ENCODE data around the gene AMPH.

Gene AMPH

GRCh38 chr7:38438970-38439369 lies 192.2 kb downstream of the AMPH start:
- no peaks in the 10 kb centered on the region for H3K79me1 ChIP-seq (ENCODE audit: low read depth, low read length)
- H3K4ac ChIP-seq (ENCODE audit: low read length), result no peak overlapping the region
- no peak overlapping the region for H3K27ac ChIP-seq (replicated peaks; ENCODE audit: low read length)
- no peak overlapping the region for H4K8ac ChIP-seq (ENCODE audit: low read depth, low read length)
- H3K14ac ChIP-seq (ENCODE audit: low read length), result no peak overlapping the region
- DNase-seq (ENCODE audit: low spot score), result no peak
- peaks cover 0 to 5% of the 10 kb centered on the region in 2 donors for H3K9me3 ChIP-seq (replicated peaks in 1 of 2; ENCODE audit: control insufficient read depth in 2 of 2, insufficient read depth in 1 of 2, low read depth in 1 of 2, low read length in 2 of 2)
- no peaks in the 10 kb centered on the region for H3K27me3 ChIP-seq (ENCODE audit: control insufficient read depth in 3 of 3, insufficient read depth in 3 of 3, low read depth in 1 of 3, low read length in 3 of 3)
- H3K9ac ChIP-seq (ENCODE audit: low read depth, low read length, poor library complexity), result no peak overlapping the region
- no peaks in the 10 kb centered on the region for H3K4me1 ChIP-seq (ENCODE audit: control insufficient read depth in 2 of 2, insufficient read depth in 1 of 2, low read depth in 1 of 2, low read length in 2 of 2)
- no peak overlapping the region for H2AFZ ChIP-seq (ENCODE audit: low read length)
- no peak overlapping the region for H3K18ac ChIP-seq (ENCODE audit: low read length)
- no peak overlapping the region for H2BK120ac ChIP-seq (ENCODE audit: low read depth, low read length)
- no peak overlapping the region for H2BK12ac ChIP-seq (ENCODE audit: low read length)
- no peak overlapping the region for H2BK5ac ChIP-seq (ENCODE audit: low read length)
- no peak overlapping the region for H2BK15ac ChIP-seq (ENCODE audit: low read length)
- H3K36me3 ChIP-seq (replicated peaks in 1 of 2; ENCODE audit: control insufficient read depth in 2 of 2, insufficient read depth in 2 of 2, low read length in 2 of 2), result peaks cover 3 to 9% of the 10 kb centered on the region in 2 donors
- H3K4me2 ChIP-seq (ENCODE audit: insufficient read depth, low read length, poor library complexity, severe bottlenecking), result no peak overlapping the region
- H3K23ac ChIP-seq (ENCODE audit: low read depth, low read length, poor library complexity), result no peak overlapping the region
- H3K4me3 ChIP-seq (ENCODE audit: low read length in 2 of 2), result no peak overlapping the region
- no peak overlapping the region for H2AK5ac ChIP-seq (ENCODE audit: low read depth, low read length)
- no peak overlapping the region for H4K91ac ChIP-seq (ENCODE audit: low read depth, low read length, poor library complexity)

- H3K27me3 ChIP-seq (ENCODE audit: control insufficient read depth in 3 of 3, insufficient read depth in 3 of 3, low read depth in 1 of 3, low read length in 3 of 3), result no peaks in the 10 kb centered on the region
- no peak overlapping the region for H3K4me2 ChIP-seq (ENCODE audit: insufficient read depth, low read length, poor library complexity, severe bottlenecking)
- H3K4me3 ChIP-seq (ENCODE audit: low read length in 2 of 2), result no peak overlapping the region
- H2BK15ac ChIP-seq (ENCODE audit: low read length), result no peak overlapping the region
- no peak for DNase-seq (ENCODE audit: low spot score)
- no peaks in the 10 kb centered on the region for H3K79me1 ChIP-seq (ENCODE audit: low read depth, low read length)
- H2AFZ ChIP-seq (ENCODE audit: low read length), result no peak overlapping the region
- no peaks in the 10 kb centered on the region for H3K9me3 ChIP-seq (replicated peaks in 1 of 2; ENCODE audit: control insufficient read depth in 2 of 2, insufficient read depth in 1 of 2, low read depth in 1 of 2, low read length in 2 of 2)
- H3K9ac ChIP-seq (ENCODE audit: low read depth, low read length, poor library complexity), result no peak overlapping the region
- WGBS, 2 donors (ENCODE audit: extremely low coverage in 2 of 2, insufficient read length in 2 of 2, insufficient replicate concordance in 1 of 2), result no CpG with 5 or more reads among the region's 3 CpGs
- no peak overlapping the region for H2AK5ac ChIP-seq (ENCODE audit: low read depth, low read length)
- no peaks in the 10 kb centered on the region for H3K4me1 ChIP-seq (ENCODE audit: control insufficient read depth in 2 of 2, insufficient read depth in 1 of 2, low read depth in 1 of 2, low read length in 2 of 2)
- H2BK5ac ChIP-seq (ENCODE audit: low read length), result no peak overlapping the region
- H3K4ac ChIP-seq (ENCODE audit: low read length), result no peak overlapping the region
- H3K36me3 ChIP-seq (replicated peaks in 1 of 2; ENCODE audit: control insufficient read depth in 2 of 2, insufficient read depth in 2 of 2, low read length in 2 of 2), result peaks cover 4 to 17% of the 10 kb centered on the region in 2 donors
- H3K23ac ChIP-seq (ENCODE audit: low read depth, low read length, poor library complexity), result no peak overlapping the region
- H4K91ac ChIP-seq (ENCODE audit: low read depth, low read length, poor library complexity), result no peak overlapping the region
- no peak overlapping the region for H3K27ac ChIP-seq (replicated peaks; ENCODE audit: low read length)
- H3K14ac ChIP-seq (ENCODE audit: low read length), result no peak overlapping the region
- H2BK120ac ChIP-seq (ENCODE audit: low read depth, low read length), result no peak overlapping the region
- no peak overlapping the region for H4K8ac ChIP-seq (ENCODE audit: low read depth, low read length)
- no peak overlapping the region for H3K18ac ChIP-seq (ENCODE audit: low read length)
- H2BK12ac ChIP-seq (ENCODE audit: low read length), result no peak overlapping the region
These were observed 198.5 kb downstream of the AMPH start for GRCh38 chr7:38432671-38433070.

- Histone ChIP-seq H3K27ac (replicated peaks; ENCODE audit: low read length) (no peak overlapping the region), H2BK5ac (ENCODE audit: low read length) (no peak overlapping the region), H3K79me1 (ENCODE audit: low read depth, low read length) (no peaks in the 10 kb centered on the region), H4K91ac (ENCODE audit: low read depth, low read length, poor library complexity) (no peak overlapping the region), H3K18ac (ENCODE audit: low read length) (no peak overlapping the region), H3K4me3 (ENCODE audit: low read length in 2 of 2) (no peak overlapping the region), H3K4me2 (ENCODE audit: insufficient read depth, low read length, poor library complexity, severe bottlenecking) (no peak overlapping the region), H3K4ac (ENCODE audit: low read length) (no peak overlapping the region), H3K4me1 (ENCODE audit: control insufficient read depth in 2 of 2, insufficient read depth in 1 of 2, low read depth in 1 of 2, low read length in 2 of 2) (no peaks in the 10 kb centered on the region), H2BK15ac (ENCODE audit: low read length) (no peak overlapping the region), H3K27me3 (ENCODE audit: control insufficient read depth in 3 of 3, insufficient read depth in 3 of 3, low read depth in 1 of 3, low read length in 3 of 3) (no peaks in the 10 kb centered on the region), H3K9me3 (replicated peaks in 1 of 2; ENCODE audit: control insufficient read depth in 2 of 2, insufficient read depth in 1 of 2, low read depth in 1 of 2, low read length in 2 of 2) (no peaks in the 10 kb centered on the region), H2AFZ (ENCODE audit: low read length) (no peak overlapping the region), H2BK120ac (ENCODE audit: low read depth, low read length) (no peak overlapping the region), H3K9ac (ENCODE audit: low read depth, low read length, poor library complexity) (no peak overlapping the region), H3K14ac (ENCODE audit: low read length) (no peak overlapping the region), H2BK12ac (ENCODE audit: low read length) (no peak overlapping the region), H2AK5ac (ENCODE audit: low read depth, low read length) (no peak overlapping the region), H3K23ac (ENCODE audit: low read depth, low read length, poor library complexity) (no peak overlapping the region), H4K8ac (ENCODE audit: low read depth, low read length) (no peak overlapping the region), H3K36me3 (replicated peaks in 1 of 2; ENCODE audit: control insufficient read depth in 2 of 2, insufficient read depth in 2 of 2, low read length in 2 of 2) (peaks cover 4 to 17% of the 10 kb centered on the region in 2 donors)
- WGBS, 2 donors (ENCODE audit: extremely low coverage in 2 of 2, insufficient read length in 2 of 2, insufficient replicate concordance in 1 of 2), result no CpG with 5 or more reads among the region's 1 CpG
- DNase-seq (ENCODE audit: low spot score), result no peak
These were observed 199.1 kb downstream of the AMPH start for GRCh38 chr7:38432080-38432479.

- Histone ChIP-seq H2AFZ (ENCODE audit: low read length) (no peak overlapping the region), H3K9ac (ENCODE audit: low read depth, low read length, poor library complexity) (no peak overlapping the region), H2AK5ac (ENCODE audit: low read depth, low read length) (no peak overlapping the region), H3K4ac (ENCODE audit: low read length) (no peak overlapping the region), H3K14ac (ENCODE audit: low read length) (peak overlapping the region; percentile 79), H2BK15ac (ENCODE audit: low read length) (no peak overlapping the region), H2BK120ac (ENCODE audit: low read depth, low read length) (no peak overlapping the region), H3K18ac (ENCODE audit: low read length) (no peak overlapping the region), H2BK5ac (ENCODE audit: low read length) (no peak overlapping the region), H3K4me1 (ENCODE audit: control insufficient read depth in 2 of 2, insufficient read depth in 1 of 2, low read depth in 1 of 2, low read length in 2 of 2) (no peaks in the 10 kb centered on the region), H3K27me3 (ENCODE audit: control insufficient read depth in 3 of 3, insufficient read depth in 3 of 3, low read depth in 1 of 3, low read length in 3 of 3) (no peaks in the 10 kb centered on the region), H3K27ac (replicated peaks; ENCODE audit: low read length) (no peak overlapping the region), H4K91ac (ENCODE audit: low read depth, low read length, poor library complexity) (no peak overlapping the region), H3K23ac (ENCODE audit: low read depth, low read length, poor library complexity) (peak overlapping the region; percentile 68), H3K36me3 (replicated peaks in 1 of 2; ENCODE audit: control insufficient read depth in 2 of 2, insufficient read depth in 2 of 2, low read length in 2 of 2) (peaks cover 4 to 9% of the 10 kb centered on the region in 2 donors), H3K4me2 (ENCODE audit: insufficient read depth, low read length, poor library complexity, severe bottlenecking) (no peak overlapping the region), H4K8ac (ENCODE audit: low read depth, low read length) (no peak overlapping the region), H3K4me3 (ENCODE audit: low read length in 2 of 2) (no peak overlapping the region), H2BK12ac (ENCODE audit: low read length) (no peak overlapping the region), H3K9me3 (replicated peaks in 1 of 2; ENCODE audit: control insufficient read depth in 2 of 2, insufficient read depth in 1 of 2, low read depth in 1 of 2, low read length in 2 of 2) (no peaks in the 10 kb centered on the region), H3K79me1 (ENCODE audit: low read depth, low read length) (no peaks in the 10 kb centered on the region)
- WGBS, 2 donors (ENCODE audit: extremely low coverage in 2 of 2, insufficient read length in 2 of 2, insufficient replicate concordance in 1 of 2), result no CpG with 5 or more reads among the region's 7 CpGs
- no peak for DNase-seq (ENCODE audit: low spot score)
These were observed 202.1 kb downstream of the AMPH start for GRCh38 chr7:38429057-38429456.
